HepG2 (cell line): ENCODE data around the gene RHOG. TPM values are rescaled to one million over a fixed set of nuclear protein-coding genes. Genes with fewer than 3 reads are reported as not detected.

Experiments
- ATAC-seq: fragments of 200-7000 bp; cut with Tn5 transposase; 3 replicates; pipeline ENCODE4 v1.9.1; 2020; ENCODE audit warnings: mild to moderate bottlenecking, moderate library complexity
- BruUV-seq: library from RNA; stranded (reverse); fragments of 400-500 nt; replicated peaks from 2 replicates; lab custom pipeline; 2021; lab: Mats Ljungman, UMichigan
- CTCF ChIA-PET: fragments of 300-600 bp; formaldehyde crosslinking; extraction: SDS; loops from one replicate; lab custom pipeline; 2021; ENCODE audit warnings: low total read pairs, inconsistent platforms, low intra/inter-chr PET ratio; lab: Yijun Ruan, JAX
- POLR2A ChIA-PET: fragments of 350-600 bp; sonication (Branson Sonifier 250); formaldehyde crosslinking; loops from one replicate; lab custom pipeline; 2020; ENCODE audit warnings: antibody characterized with exemption, inconsistent platforms; lab: Yijun Ruan, JAX
- DNase-seq: peaks from one replicate; pipeline ENCODE4 v3.0.0-alpha.2; 2015; ENCODE audit warnings: low spot score
- FAIRE-seq: peaks from 3 replicates; lab custom pipeline; 2011; peaks lifted over from hg19 to GRCh38; lab: Jason Lieb, UNC
- H2AFZ ChIP-seq: one replicate; pipeline ENCODE4 v1.6.1; 2011; ENCODE audit warnings: low read length, inconsistent platforms
- H3K27ac ChIP-seq: fragments of 300-600 bp; 3 replicates; pipeline ENCODE4 v1.8.0; 2011; ENCODE audit warnings: mixed run types, mild to moderate bottlenecking, mixed read lengths, low read length, inconsistent platforms; ENCODE audit not compliant: insufficient read depth; ENCODE audit errors: extremely low read length
- H3K27me3 ChIP-seq, 2 experiments: fragments of 200-600 bp in 1 of 2; 2 replicates in 1 of 2; 3 replicates in 1 of 2; pipeline versions ENCODE4 v1.6.0 to v1.8.0; 2011; ENCODE audit warnings: low read length in 2 of 2, mild to moderate bottlenecking in 2 of 2, moderate library complexity in 2 of 2, inconsistent platforms in 1 of 2; ENCODE audit not compliant: insufficient read depth in 2 of 2, control insufficient read depth in 1 of 2
- H3K36me3 ChIP-seq, 2 experiments: fragments of 200-600 bp in 1 of 2; replicated peaks in 1 of 2; 2 replicates in 1 of 2; 3 replicates in 1 of 2; pipeline versions ENCODE4 v1.5.1 to v1.8.0; 2011; ENCODE audit warnings: low read length in 2 of 2, inconsistent platforms in 1 of 2; ENCODE audit not compliant: insufficient read depth in 2 of 2, control insufficient read depth in 1 of 2
- H3K4me1 ChIP-seq: 2 replicates; pipeline ENCODE4 v1.5.1; 2012; ENCODE audit warnings: low read length, inconsistent platforms; ENCODE audit not compliant: insufficient read depth
- H3K4me2 ChIP-seq: 2 replicates; pipeline ENCODE4 v1.6.0; 2011; ENCODE audit warnings: low read depth, low read length, inconsistent platforms
- H3K4me3 ChIP-seq, 3 experiments: fragments of 200-600 bp in 1 of 3; sonication (generic), shearing (Covaris generic) in 1 of 3; replicated peaks in 1 of 3; 2 replicates each; pipeline ENCODE4 v1.5.1; 2011 to 2016; ENCODE audit warnings: low read length in 3 of 3, inconsistent platforms in 2 of 3, low read depth in 2 of 3, mild to moderate bottlenecking in 2 of 3, control low read depth in 1 of 3, mixed read lengths in 1 of 3; ENCODE audit not compliant: insufficient read depth in 1 of 3
- H3K79me2 ChIP-seq: one replicate; pipeline ENCODE4 v1.6.1; 2011; ENCODE audit warnings: low read length, inconsistent platforms; ENCODE audit not compliant: insufficient read depth
- H3K9ac ChIP-seq: 2 replicates; pipeline ENCODE4 v1.6.0; 2011; ENCODE audit warnings: mild to moderate bottlenecking, low read depth, low read length, inconsistent platforms; ENCODE audit not compliant: insufficient read depth
- H3K9me3 ChIP-seq: 2 replicates; pipeline ENCODE4 v1.5.1; 2012; ENCODE audit warnings: mild to moderate bottlenecking, low read length
- H4K20me1 ChIP-seq: 2 replicates; pipeline ENCODE4 v1.6.0; 2011; ENCODE audit warnings: inconsistent platforms, mild to moderate bottlenecking, low read length, moderate library complexity; ENCODE audit not compliant: insufficient read depth
- ETV5 ChIP-seq: IDR thresholded peaks from 2 replicates; pipeline ENCODE4 v1.6.1; 2018; ENCODE audit warnings: missing biosample characterization, missing genetic modification reagents, inconsistent platforms, borderline replicate concordance
- FIP1L1 ChIP-seq: fragments of 200-400 bp; formaldehyde crosslinking; IDR thresholded peaks from 2 replicates; pipeline ENCODE4 v1.6.1; 2018; ENCODE audit warnings: low read depth, mild to moderate bottlenecking, low read length, moderate library complexity, borderline replicate concordance; ENCODE audit not compliant: insufficient read depth
- HCFC1 ChIP-seq: fragments of 150-350 bp; IDR thresholded peaks from 2 replicates; pipeline ENCODE4 v1.6.1; 2014; ENCODE audit warnings: low read depth, low read length
- NR2F1 ChIP-seq, 2 experiments: fragments of 450-650 bp in 1 of 2; formaldehyde crosslinking in 1 of 2; IDR thresholded peaks; 2 replicates each; pipeline versions ENCODE4 v1.5.0 to v1.6.1; 2016 to 2020; ENCODE audit warnings: mild to moderate bottlenecking in 1 of 2, missing compliant biosample characterization in 1 of 2, missing genetic modification reagents in 1 of 2, moderate library complexity in 1 of 2
- SNAI1 ChIP-seq: sonication (generic); formaldehyde crosslinking; IDR thresholded peaks from 2 replicates; pipeline ENCODE4 v1.5.0; 2020; ENCODE audit warnings: mild to moderate bottlenecking, missing genetic modification reagents, borderline replicate concordance
- SNAPC5 ChIP-seq: sonication (generic); formaldehyde crosslinking; IDR thresholded peaks from 2 replicates; pipeline ENCODE4 v1.8.1; 2023; ENCODE audit warnings: mild to moderate bottlenecking, missing genetic modification reagents, borderline replicate concordance
- STAG1 ChIP-seq: sonication (generic); formaldehyde crosslinking; IDR thresholded peaks from 2 replicates; pipeline ENCODE4 v1.4.0; 2020; ENCODE audit warnings: missing genetic modification reagents
- TBX3 ChIP-seq: fragments of 450-650 bp; IDR thresholded peaks from 2 replicates; pipeline ENCODE4 v1.6.1; 2017; ENCODE audit warnings: antibody characterized with exemption, mild to moderate bottlenecking, inconsistent platforms, borderline replicate concordance
- ZBTB14 ChIP-seq: sonication (generic); formaldehyde crosslinking; IDR thresholded peaks from 2 replicates; pipeline ENCODE4 v1.4.0; 2020; ENCODE audit warnings: missing genetic modification reagents
- ZFYVE20 ChIP-seq: sonication (generic); formaldehyde crosslinking; IDR thresholded peaks from 2 replicates; pipeline ENCODE4 v1.8.0; 2023; ENCODE audit warnings: low read depth, mild to moderate bottlenecking, moderate library complexity, missing genetic modification reagents, borderline replicate concordance
- ZNF549 ChIP-seq: sonication (generic); formaldehyde crosslinking; IDR thresholded peaks from 2 replicates; pipeline ENCODE4 v1.5.0; 2020; ENCODE audit warnings: missing genetic modification reagents
- ZSCAN25 ChIP-seq: sonication (generic); formaldehyde crosslinking; IDR thresholded peaks from 2 replicates; pipeline ENCODE4 v1.8.0; 2022; ENCODE audit warnings: mild to moderate bottlenecking, missing genetic modification reagents
- WGBS: methylation state at CpG from one replicate; pipeline ENCODE4 v1.1.6; 2017; ENCODE audit warnings: low lambda C conversion rate; 5-methylcytosine and 5-hydroxymethylcytosine counted together
- in situ Hi-C: cut with HindIII; loops from 2 replicates; pipeline ENCODE4 v1.10.0; 2017; ENCODE audit warnings: low pct_unique_long_range_greater_than_20kb; ENCODE audit not compliant: extremely low pct_ligation_motif_present
- intact Hi-C: fragments of 100-400 bp; cut with micrococcal nuclease; formaldehyde crosslinking; loops from one replicate; pipeline ENCODE4 v1.10.0; 2022; ENCODE audit not compliant: unreplicated experiment
- polyA plus RNA-seq, 8 experiments: library from polyadenylated mRNA; depleted of rRNA in 3 of 8; stranded (reverse) in 7 of 8; unstranded in 1 of 8; fragments of >200 nt; fragmentation: Illumina TruSeq in 4 of 8; extraction: Trizol in 4 of 8; gene quantifications; 2 replicates each; pipeline versions ENCODE4 v1.2.1 to v1.2.3, GENCODE V29; 2011 to 2016; ENCODE audit warnings: low read depth in 4 of 8, missing spikeins in 1 of 8, mixed read lengths in 1 of 8; ENCODE audit not compliant: insufficient read depth in 1 of 8
- total RNA-seq, 5 experiments: library from RNA; depleted of rRNA; stranded (reverse); fragments of >200 nt; fragmentation: Illumina TruSeq; extraction: Trizol; gene quantifications; 2 replicates each; pipeline ENCODE4 v1.2.3, GENCODE V29; 2016; ENCODE audit warnings: low read depth in 1 of 5
- TF ChIP-seq, protein P1 (sequence below): sonication (generic); formaldehyde crosslinking; IDR thresholded peaks from 2 replicates; pipeline ENCODE4 v1.4.0; 2020; ENCODE audit warnings: missing genetic modification reagents
- TF ChIP-seq, protein P2 (sequence below): sonication (generic); formaldehyde crosslinking; IDR thresholded peaks from 2 replicates; pipeline ENCODE4 v1.9.0; 2021; ENCODE audit warnings: missing genetic modification reagents, borderline replicate concordance

Gene RHOG
- total and polyA plus RNA-seq, 2 of the 13 experiments (the other 11 are each of a cell fraction or from before 2014, with no cell fraction given): 7.7 to 23.4 TPM

DNA sequence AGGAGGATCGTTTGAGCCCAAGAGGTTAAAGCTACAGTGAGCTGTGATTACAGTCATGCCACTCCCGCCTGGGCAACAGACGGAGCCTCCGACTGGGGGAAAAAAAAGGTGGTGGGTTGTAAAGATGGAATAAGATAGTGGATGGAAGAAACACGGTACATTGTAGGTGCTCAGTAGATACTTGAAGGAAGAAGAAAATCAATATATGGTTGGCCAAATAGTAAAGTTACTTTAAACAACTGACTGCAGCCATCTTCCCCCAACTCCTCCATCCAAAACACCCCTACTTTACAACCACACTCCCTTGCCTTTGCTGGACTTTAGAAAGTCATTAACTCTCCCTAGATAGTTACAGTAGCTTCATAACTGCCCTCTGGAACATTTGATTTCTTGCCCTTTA is 40.9 kb downstream of the RHOG start:
- H3K4me1 ChIP-seq: peaks cover 28% of the 10 kb centered on the region
- no peak overlapping the region for H3K27ac ChIP-seq
- CTCF ChIA-PET: no interaction called here
- BruUV-seq: no TSS peak
- H3K9me3 ChIP-seq: no peaks in the 10 kb centered on the region
- H4K20me1 ChIP-seq: peaks cover 18% of the 10 kb centered on the region
- DNase-seq (no peak), ATAC-seq (no peak), FAIRE-seq (no peak)
- POLR2A ChIA-PET: no interaction called here
- no peak overlapping the region for H3K4me3 ChIP-seq
- in situ Hi-C loops: no loop called here
- WGBS: 83% methylated on average over 4 of the region's 5 CpGs
- H3K36me3 ChIP-seq: no peaks in the 10 kb centered on the region
- H3K79me2 ChIP-seq: peaks cover 23% of the 10 kb centered on the region
- no peak overlapping the region for H2AFZ ChIP-seq
- no peaks in the 10 kb centered on the region; a peak in 1 of 5 replicates for H3K27me3 ChIP-seq
- intact Hi-C loops: no loop called here
- no peak overlapping the region for H3K9ac ChIP-seq
- TF ChIP-seq, protein P1, sequence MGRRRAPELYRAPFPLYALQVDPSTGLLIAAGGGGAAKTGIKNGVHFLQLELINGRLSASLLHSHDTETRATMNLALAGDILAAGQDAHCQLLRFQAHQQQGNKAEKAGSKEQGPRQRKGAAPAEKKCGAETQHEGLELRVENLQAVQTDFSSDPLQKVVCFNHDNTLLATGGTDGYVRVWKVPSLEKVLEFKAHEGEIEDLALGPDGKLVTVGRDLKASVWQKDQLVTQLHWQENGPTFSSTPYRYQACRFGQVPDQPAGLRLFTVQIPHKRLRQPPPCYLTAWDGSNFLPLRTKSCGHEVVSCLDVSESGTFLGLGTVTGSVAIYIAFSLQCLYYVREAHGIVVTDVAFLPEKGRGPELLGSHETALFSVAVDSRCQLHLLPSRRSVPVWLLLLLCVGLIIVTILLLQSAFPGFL (CRISPR knock-in tag): no peak
- TF ChIP-seq SNAPC5 (no peak), ZFYVE20 (CRISPR knock-in tag) (no peak), STAG1 (CRISPR knock-in tag) (no peak), NR2F1 (CRISPR knock-in tag; IDR thresholded peaks at IDR 0.05) (no peak), ETV5 (CRISPR knock-in tag) (no peak), SNAI1 (CRISPR knock-in tag) (no peak), HCFC1 (no peak), ZBTB14 (no peak), ZNF549 (no peak), FIP1L1 (no peak), TBX3 (no peak), ZSCAN25 (no peak)
- TF ChIP-seq, protein P2, sequence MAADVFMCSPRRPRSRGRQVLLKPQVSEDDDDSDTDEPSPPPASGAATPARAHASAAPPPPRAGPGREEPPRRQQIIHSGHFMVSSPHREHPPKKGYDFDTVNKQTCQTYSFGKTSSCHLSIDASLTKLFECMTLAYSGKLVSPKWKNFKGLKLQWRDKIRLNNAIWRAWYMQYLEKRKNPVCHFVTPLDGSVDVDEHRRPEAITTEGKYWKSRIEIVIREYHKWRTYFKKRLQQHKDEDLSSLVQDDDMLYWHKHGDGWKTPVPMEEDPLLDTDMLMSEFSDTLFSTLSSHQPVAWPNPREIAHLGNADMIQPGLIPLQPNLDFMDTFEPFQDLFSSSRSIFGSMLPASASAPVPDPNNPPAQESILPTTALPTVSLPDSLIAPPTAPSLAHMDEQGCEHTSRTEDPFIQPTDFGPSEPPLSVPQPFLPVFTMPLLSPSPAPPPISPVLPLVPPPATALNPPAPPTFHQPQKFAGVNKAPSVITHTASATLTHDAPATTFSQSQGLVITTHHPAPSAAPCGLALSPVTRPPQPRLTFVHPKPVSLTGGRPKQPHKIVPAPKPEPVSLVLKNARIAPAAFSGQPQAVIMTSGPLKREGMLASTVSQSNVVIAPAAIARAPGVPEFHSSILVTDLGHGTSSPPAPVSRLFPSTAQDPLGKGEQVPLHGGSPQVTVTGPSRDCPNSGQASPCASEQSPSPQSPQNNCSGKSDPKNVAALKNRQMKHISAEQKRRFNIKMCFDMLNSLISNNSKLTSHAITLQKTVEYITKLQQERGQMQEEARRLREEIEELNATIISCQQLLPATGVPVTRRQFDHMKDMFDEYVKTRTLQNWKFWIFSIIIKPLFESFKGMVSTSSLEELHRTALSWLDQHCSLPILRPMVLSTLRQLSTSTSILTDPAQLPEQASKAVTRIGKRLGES (CRISPR knock-in tag): no peak
- TF ChIP-seq, all 625 proteins: peak for 0
- no peak overlapping the region for H3K4me2 ChIP-seq
